HEK293 (cell line): ENCODE measurements around the gene ZNF573.
A peak's percentile ranks its signal among the peaks of the same experiment; 100 is the strongest.

Experiments
- CTCF ChIA-PET: fragments of 350-600 bp; formaldehyde crosslinking; extraction: SDS; loops from one replicate; lab custom pipeline; 2021; ENCODE audit warnings: antibody characterized with exemption; lab: Yijun Ruan, JAX
- POLR2A ChIA-PET: fragments of 300-600 bp; formaldehyde crosslinking; extraction: SDS; loops from one replicate; lab custom pipeline; 2020; ENCODE audit warnings: antibody characterized with exemption, inconsistent platforms; lab: Yijun Ruan, JAX
- H3K27ac ChIP-seq: fragments of 200-500 bp; sonication (Bioruptor generic); 2 replicates; pipeline ENCODE4 v1.5.1; 2014; ENCODE audit warnings: low read depth, low read length, control low read depth, inconsistent platforms; ENCODE audit errors: extremely low read depth
- H3K36me3 ChIP-seq, 2 experiments: fragments of 200-500 bp in 1 of 2; sonication (Bioruptor generic) in 1 of 2; 1 replicate in 1 of 2; 2 replicates in 1 of 2; pipeline ENCODE4 v1.5.1; 2014 to 2017; ENCODE audit warnings: inconsistent platforms in 2 of 2, low read length in 2 of 2; ENCODE audit not compliant: control insufficient read depth in 2 of 2, insufficient read depth in 1 of 2
- H3K4me1 ChIP-seq: fragments of 200-500 bp; sonication (Bioruptor generic); 2 replicates; pipeline ENCODE4 v1.5.1; 2014; ENCODE audit warnings: mild to moderate bottlenecking, low read length, inconsistent platforms; ENCODE audit not compliant: control insufficient read depth, insufficient read depth
- H3K4me3 ChIP-seq: 2 replicates; pipeline ENCODE4 v1.5.1; 2011; ENCODE audit warnings: low read depth, mild to moderate bottlenecking, control low read depth, low read length, moderate library complexity
- H3K9me3 ChIP-seq: fragments of 200-500 bp; sonication (Bioruptor generic); 2 replicates; pipeline ENCODE4 v1.5.1; 2014; ENCODE audit warnings: low read depth, low read length, inconsistent platforms; ENCODE audit not compliant: control insufficient read depth, insufficient read depth
- FEZF1 ChIP-seq: fragments of 450-650 bp; formaldehyde crosslinking; IDR thresholded peaks from 2 replicates; pipeline ENCODE4 v1.5.1; 2016; ENCODE audit warnings: missing biosample characterization, missing genetic modification characterization
- PRDM1 ChIP-seq: fragments of 450-650 bp; formaldehyde crosslinking; IDR thresholded peaks from 2 replicates; pipeline ENCODE4; 2016; ENCODE audit warnings: missing biosample characterization, missing genetic modification characterization
- RBAK ChIP-seq: fragments of 450-650 bp; formaldehyde crosslinking; IDR thresholded peaks from 2 replicates; pipeline ENCODE4 v1.5.1; 2016; ENCODE audit warnings: missing biosample characterization, missing genetic modification characterization
- ZBTB17 ChIP-seq: fragments of 450-650 bp; formaldehyde crosslinking; IDR thresholded peaks from 2 replicates; pipeline ENCODE4 v1.5.1; 2016; ENCODE audit warnings: missing biosample characterization, missing genetic modification characterization
- ZNF433 ChIP-seq: fragments of 450-650 bp; formaldehyde crosslinking; IDR thresholded peaks from 2 replicates; pipeline ENCODE4 v1.5.1; 2016; ENCODE audit warnings: missing biosample characterization, missing genetic modification characterization, low read depth
- ZNF473 ChIP-seq: fragments of 450-650 bp; formaldehyde crosslinking; IDR thresholded peaks from 2 replicates; pipeline ENCODE4 v1.5.1; 2017; ENCODE audit warnings: missing biosample characterization, missing genetic modification characterization
- ZNF658 ChIP-seq: fragments of 450-650 bp; formaldehyde crosslinking; IDR thresholded peaks from 2 replicates; pipeline ENCODE4; 2016; ENCODE audit warnings: missing biosample characterization, missing genetic modification characterization
- ZNF664 ChIP-seq: fragments of 450-650 bp; formaldehyde crosslinking; IDR thresholded peaks from 2 replicates; pipeline ENCODE4 v1.5.1; 2016; ENCODE audit warnings: missing biosample characterization, missing genetic modification characterization
- ZNF707 ChIP-seq: fragments of 450-650 bp; formaldehyde crosslinking; IDR thresholded peaks from 2 replicates; pipeline ENCODE4 v1.5.1; 2016; ENCODE audit warnings: missing biosample characterization, missing genetic modification characterization
- TF ChIP-seq, protein P1 (sequence below): fragments of 450-650 bp; formaldehyde crosslinking; IDR thresholded peaks from 2 replicates; pipeline ENCODE4 v1.5.1; 2016; ENCODE audit warnings: missing biosample characterization, missing genetic modification characterization
- TF ChIP-seq, protein P2 (sequence below): fragments of 450-650 bp; formaldehyde crosslinking; IDR thresholded peaks from 2 replicates; pipeline ENCODE4 v1.5.1; 2016; ENCODE audit warnings: missing biosample characterization, missing genetic modification characterization
- TF ChIP-seq, protein P3 (sequence below): fragments of 450-650 bp; IDR thresholded peaks from 2 replicates; pipeline ENCODE4 v1.5.1; 2018; ENCODE audit warnings: missing biosample characterization, missing genetic modification characterization
- TF ChIP-seq, protein P4 (sequence below): fragments of 450-650 bp; formaldehyde crosslinking; IDR thresholded peaks from 2 replicates; pipeline ENCODE4 v1.5.1; 2016; ENCODE audit warnings: missing biosample characterization, missing genetic modification characterization
- TF ChIP-seq, protein P5 (sequence below): sonication (generic); formaldehyde crosslinking; IDR thresholded peaks from 2 replicates; pipeline ENCODE4 v1.8.1; 2022; ENCODE audit warnings: mild to moderate bottlenecking, moderate library complexity, missing genetic modification reagents

The ZNF573 gene

DNA sequence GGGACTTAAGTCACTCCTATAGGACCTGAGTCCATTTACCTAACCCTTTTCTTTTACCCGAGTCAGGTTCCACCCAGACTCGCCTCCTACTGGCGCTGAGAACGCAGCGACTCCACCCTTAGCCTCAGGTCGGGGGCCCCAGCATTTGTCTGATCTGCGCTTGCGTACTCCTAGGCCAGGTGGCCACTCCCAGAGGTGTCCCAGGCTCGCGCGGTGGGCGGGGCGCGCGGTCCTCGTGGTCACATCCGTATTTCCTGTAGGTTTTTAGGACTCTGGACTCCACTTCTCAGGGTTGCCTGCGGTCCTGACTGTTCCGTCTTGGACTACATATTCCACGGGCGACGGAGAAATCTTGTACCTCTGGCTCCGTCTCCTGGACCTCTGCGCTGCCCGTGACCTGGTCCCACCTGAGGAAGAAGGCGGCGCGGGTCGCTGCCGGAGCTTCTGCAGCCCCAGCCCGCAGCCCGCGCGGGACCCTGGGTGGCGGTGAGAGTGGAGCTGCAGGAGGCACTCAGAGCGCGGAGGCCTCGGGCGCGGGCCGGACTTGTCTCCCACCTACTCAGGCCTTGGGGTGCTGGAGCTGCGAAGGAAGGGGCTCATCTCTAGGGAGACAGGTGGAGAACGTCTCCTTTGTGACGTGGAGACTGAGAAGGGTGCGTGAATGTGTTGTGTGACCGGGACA is 11.0 kb upstream of the ZNF573 start:
- no peak overlapping the region for H3K4me3 ChIP-seq
- ChIA-PET POLR2A (no interaction called here), CTCF (no interaction called here)
- TF ChIP-seq, protein P1, sequence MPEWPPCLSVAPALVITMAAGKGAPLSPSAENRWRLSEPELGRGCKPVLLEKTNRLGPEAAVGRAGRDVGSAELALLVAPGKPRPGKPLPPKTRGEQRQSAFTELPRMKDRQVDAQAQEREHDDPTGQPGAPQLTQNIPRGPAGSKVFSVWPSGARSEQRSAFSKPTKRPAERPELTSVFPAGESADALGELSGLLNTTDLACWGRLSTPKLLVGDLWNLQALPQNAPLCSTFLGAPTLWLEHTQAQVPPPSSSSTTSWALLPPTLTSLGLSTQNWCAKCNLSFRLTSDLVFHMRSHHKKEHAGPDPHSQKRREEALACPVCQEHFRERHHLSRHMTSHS (tag by site-specific recombination): no peak
- TF ChIP-seq, protein P2, sequence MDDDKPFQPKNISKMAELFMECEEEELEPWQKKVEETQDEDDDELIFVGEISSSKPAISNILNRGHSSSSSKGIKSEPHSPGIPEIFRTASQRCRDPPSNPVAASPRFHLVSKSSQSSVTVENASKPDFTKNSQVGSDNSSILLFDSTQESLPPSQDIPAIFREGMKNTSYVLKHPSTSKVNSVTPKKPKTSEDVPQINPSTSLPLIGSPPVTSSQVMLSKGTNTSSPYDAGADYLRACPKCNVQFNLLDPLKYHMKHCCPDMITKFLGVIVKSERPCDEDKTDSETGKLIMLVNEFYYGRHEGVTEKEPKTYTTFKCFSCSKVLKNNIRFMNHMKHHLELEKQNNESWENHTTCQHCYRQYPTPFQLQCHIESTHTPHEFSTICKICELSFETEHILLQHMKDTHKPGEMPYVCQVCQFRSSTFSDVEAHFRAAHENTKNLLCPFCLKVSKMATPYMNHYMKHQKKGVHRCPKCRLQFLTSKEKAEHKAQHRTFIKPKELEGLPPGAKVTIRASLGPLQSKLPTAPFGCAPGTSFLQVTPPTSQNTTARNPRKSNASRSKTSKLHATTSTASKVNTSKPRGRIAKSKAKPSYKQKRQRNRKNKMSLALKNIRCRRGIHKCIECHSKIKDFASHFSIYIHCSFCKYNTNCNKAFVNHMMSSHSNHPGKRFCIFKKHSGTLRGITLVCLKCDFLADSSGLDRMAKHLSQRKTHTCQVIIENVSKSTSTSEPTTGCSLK (tag by site-specific recombination): no peak
- TF ChIP-seq ZNF707 (tag by site-specific recombination) (no peak), ZNF664 (tag by site-specific recombination) (no peak), FEZF1 (tag by site-specific recombination) (no peak), ZNF473 (tag by site-specific recombination) (no peak), RBAK (tag by site-specific recombination) (no peak), PRDM1 (no peak), ZNF658 (tag by site-specific recombination) (no peak)
- TF ChIP-seq, protein P3, sequence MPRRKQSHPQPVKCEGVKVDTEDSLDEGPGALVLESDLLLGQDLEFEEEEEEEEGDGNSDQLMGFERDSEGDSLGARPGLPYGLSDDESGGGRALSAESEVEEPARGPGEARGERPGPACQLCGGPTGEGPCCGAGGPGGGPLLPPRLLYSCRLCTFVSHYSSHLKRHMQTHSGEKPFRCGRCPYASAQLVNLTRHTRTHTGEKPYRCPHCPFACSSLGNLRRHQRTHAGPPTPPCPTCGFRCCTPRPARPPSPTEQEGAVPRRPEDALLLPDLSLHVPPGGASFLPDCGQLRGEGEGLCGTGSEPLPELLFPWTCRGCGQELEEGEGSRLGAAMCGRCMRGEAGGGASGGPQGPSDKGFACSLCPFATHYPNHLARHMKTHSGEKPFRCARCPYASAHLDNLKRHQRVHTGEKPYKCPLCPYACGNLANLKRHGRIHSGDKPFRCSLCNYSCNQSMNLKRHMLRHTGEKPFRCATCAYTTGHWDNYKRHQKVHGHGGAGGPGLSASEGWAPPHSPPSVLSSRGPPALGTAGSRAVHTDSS (tag by site-specific recombination): no peak
- TF ChIP-seq, protein P4, sequence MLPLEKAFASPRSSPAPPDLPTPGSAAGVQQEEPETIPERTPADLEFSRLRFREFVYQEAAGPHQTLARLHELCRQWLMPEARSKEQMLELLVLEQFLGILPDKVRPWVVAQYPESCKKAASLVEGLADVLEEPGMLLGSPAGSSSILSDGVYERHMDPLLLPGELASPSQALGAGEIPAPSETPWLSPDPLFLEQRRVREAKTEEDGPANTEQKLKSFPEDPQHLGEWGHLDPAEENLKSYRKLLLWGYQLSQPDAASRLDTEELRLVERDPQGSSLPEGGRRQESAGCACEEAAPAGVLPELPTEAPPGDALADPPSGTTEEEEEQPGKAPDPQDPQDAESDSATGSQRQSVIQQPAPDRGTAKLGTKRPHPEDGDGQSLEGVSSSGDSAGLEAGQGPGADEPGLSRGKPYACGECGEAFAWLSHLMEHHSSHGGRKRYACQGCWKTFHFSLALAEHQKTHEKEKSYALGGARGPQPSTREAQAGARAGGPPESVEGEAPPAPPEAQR: no peak
- H3K36me3 ChIP-seq: no peaks in the 10 kb centered on the region; a peak in 1 of 3 replicates
- H3K9me3 ChIP-seq: peaks cover 36% of the 10 kb centered on the region
- no peaks in the 10 kb centered on the region for H3K4me1 ChIP-seq
- H3K27ac ChIP-seq: no peak overlapping the region

DNA sequence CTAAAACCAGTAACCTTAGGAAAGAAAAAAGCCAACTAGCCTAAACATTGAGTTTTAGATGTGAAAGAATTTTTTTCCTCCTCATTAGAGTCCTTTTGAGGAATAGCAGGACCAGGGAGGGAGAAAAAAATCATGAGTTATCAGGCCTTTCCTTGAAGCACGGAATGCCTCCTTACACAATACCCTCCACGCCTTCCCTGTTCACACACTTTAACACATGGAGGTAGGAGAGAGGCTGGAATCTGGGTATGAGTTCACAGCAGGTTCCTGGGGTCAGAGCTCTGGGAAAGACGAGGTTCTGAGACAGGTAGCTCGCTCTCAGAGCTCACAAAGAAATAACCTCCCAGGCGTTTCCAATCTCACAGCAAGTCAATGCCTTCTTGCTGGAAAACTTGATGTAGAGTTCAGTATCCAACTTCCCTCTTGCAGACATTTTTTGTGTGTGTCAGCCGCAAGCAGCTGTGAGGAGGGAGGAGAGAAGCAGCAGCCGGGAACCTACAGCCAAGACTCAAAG is 716 bp downstream of the ZNF573 start:
- POLR2A ChIA-PET: interaction anchor here (1.1 to 2.3 kb wide), 6 partner anchors 10 to 1651 kb away, joined by 3 to 21 read pairs (median 12); partner anchors contain the start of genes ZNF383, ZNF540, ZNF569 and ZNF570
- Histone ChIP-seq H3K9me3 (peaks cover 14% of the 10 kb centered on the region), H3K27ac (peak overlapping the region; percentile 86), H3K4me3 (peak overlapping the region; percentile 56), H3K4me1 (peaks cover 3% of the 10 kb centered on the region; the same call in 1 of the 2 replicates), H3K36me3 (peaks cover 0 to 24% of the 10 kb centered on the region in 2 experiments; a peak in 2 of 3 replicates)
- CTCF ChIA-PET: interaction anchor here (0.7 kb wide), 1 partner anchor 269 kb away, joined by 3 read pairs; no protein-coding TSS in a partner anchor
- TF ChIP-seq ZNF433 (tag by site-specific recombination) (0 out of 2 replicates have a peak, but pooled peaks have one; percentile 3), ZBTB17 (tag by site-specific recombination) (no peak)

DNA sequence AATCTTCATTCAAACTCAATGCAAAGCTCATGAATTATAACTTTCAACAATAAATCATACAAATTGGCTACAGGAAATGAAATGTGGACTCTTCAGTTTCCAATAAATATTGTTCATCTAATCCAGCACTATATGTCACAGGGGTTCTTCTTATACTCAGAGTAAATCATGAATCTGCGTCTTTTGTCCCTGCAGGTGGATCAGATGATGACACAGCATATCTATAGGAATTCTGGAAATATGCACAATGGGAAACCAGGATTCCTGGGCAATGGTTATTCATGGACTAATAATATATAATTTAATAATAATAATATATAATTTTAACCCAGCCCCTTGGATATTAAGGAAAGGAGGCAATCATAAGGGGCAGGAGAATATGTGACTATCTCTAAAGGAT is 8.4 kb downstream of the ZNF573 start:
- TF ChIP-seq, protein P5, sequence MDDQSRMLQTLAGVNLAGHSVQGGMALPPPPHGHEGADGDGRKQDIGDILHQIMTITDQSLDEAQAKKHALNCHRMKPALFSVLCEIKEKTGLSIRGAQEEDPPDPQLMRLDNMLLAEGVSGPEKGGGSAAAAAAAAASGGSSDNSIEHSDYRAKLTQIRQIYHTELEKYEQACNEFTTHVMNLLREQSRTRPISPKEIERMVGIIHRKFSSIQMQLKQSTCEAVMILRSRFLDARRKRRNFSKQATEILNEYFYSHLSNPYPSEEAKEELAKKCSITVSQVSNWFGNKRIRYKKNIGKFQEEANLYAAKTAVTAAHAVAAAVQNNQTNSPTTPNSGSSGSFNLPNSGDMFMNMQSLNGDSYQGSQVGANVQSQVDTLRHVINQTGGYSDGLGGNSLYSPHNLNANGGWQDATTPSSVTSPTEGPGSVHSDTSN (CRISPR knock-in tag): no peak
- peaks cover 19% of the 10 kb centered on the region for H3K9me3 ChIP-seq
- POLR2A ChIA-PET: no interaction called here
- no peaks in the 10 kb centered on the region for H3K4me1 ChIP-seq
- no peak overlapping the region for H3K27ac ChIP-seq
- CTCF ChIA-PET: no interaction called here
- no peak overlapping the region for H3K4me3 ChIP-seq
- H3K36me3 ChIP-seq: peaks cover 25 to 78% of the 10 kb centered on the region in 2 experiments
